ENCODE measurements around the gene SLC39A7.
A peak's percentile ranks its signal among the peaks of the same experiment; 100 is the strongest.

Gene SLC39A7

GRCh38 chr6:33192105-33192646 lies 8.5 kb upstream of the SLC39A7 start, which contains the start of gene COL11A2:
Gene COL11A2 (minus strand): TSS chr6:33192467. CDS start chr6:33192240, 227 bp downstream.
- DNase-seq, result peak; percentile 22 to 44

DNA sequence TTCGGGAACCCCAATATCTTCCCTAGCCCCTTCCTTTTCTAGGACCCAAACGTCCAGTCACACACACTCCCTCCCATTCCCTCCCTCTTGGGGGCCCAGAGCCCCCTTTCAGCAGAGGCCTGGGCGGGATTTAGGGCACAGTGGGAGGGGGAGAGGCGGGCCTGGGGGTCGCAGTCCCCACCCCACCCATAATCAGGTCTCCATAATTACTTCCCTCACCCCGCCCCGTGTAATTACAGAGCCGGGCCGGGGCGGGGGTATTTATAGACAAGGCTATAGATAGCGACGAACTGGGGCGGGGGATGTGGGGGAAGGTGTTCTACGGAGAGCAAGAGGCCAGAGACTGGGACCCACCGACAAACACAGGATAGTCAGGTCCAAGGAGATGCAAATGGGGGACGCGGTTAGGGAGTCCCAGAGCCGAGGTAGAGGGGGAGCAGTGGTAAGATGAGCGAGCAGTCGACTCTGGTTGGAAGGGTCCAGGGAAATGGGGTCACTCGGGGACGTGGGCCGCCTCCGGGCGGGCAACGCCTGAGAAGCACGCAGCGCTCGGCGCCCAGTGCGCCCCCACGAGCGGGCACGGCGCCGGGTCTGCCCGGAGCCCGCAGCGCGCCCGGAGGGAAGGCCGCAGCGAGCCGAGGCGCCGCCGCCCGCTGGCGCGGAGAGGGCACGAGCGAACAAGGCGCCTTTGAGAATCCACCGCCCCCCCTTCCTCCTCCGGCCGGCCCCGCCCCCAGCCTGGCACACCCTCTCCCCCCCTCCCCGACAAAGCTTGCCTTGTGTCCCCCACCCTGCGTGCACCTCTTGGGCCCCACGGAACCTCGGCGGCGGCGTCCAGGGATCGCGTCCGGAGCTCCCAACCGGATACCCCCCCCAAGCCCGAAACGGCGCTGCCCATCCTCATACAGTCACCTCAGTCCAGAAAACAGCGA lies 7.7 kb upstream of the SLC39A7 start:
- peak in 1 of 2 donors; percentile 34 for DNase-seq

GRCh38 chr6:33193619-33194018 lies 7.0 kb upstream of the SLC39A7 start:
- no peak for DNase-seq

GRCh38 chr6:33194431-33194979 lies 6.2 kb upstream of the SLC39A7 start:
- DNase-seq, result no peak

GRCh38 chr6:33195304-33196165 lies 5.1 kb upstream of the SLC39A7 start:
- DNase-seq, result no peak

- DNase-seq, result peak; percentile 39 to 72
These were observed 3.1 kb upstream of the SLC39A7 start for GRCh38 chr6:33197431-33198048.

- no peak for DNase-seq
These were observed 2.4 kb upstream of the SLC39A7 start for GRCh38 chr6:33198159-33198852.

DNA sequence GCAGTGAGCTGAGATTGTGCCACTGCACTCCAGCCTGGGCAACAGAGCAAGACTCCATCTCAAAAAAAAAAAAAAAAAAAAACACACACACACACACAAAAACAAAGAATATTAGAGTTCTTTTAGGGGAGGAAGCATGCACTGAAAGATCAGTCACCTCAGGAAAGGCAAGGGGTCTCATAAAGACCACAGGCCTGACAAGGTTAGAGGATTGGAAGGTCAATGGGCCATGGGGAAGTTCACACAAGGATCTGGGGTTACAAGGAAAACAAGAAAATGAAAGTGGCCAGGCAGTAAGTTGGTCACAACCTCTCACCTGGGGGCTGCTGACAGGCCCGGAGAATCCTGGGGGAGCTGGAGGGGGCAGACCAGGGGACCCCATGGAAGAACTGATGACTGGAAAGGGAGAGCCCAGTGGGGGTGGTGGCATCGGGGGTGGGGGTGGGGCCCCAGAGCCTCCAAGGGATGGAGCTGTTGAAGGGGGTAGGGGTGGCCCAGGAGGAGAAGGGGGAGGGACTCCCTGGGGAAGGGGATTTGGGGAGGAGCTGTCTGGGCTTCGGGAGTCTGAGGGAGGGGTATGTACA lies 1.7 kb upstream of the SLC39A7 start:
- no peak for DNase-seq

DNA sequence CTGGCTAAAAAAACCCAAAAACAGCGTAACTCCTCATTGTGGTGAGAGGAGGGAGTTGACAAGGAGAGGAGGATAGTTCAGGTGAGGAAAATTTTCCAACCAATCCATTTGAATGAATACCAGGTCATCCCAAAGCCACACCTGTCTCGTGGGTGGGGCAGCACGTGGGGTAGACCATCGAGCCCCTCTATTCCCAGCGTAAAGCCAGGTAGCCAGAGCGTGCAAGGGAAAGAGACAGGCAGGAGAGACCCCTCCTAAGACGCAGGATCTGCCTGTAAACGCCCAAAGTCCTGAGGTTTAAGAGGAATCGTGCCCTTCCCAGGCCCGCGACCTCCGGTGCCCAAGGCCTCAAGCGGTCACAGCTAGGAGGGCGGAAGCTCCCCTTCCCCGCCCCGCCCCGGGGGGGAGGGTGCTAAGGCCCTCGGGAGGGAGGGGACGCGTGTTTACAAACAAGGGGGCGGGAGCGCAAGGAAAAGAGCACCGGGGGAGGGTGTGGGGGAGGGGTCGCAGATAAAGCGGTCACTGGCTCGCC lies 914 bp upstream of the SLC39A7 start:
- DNase-seq, result peak; percentile 70 to 78

DNA sequence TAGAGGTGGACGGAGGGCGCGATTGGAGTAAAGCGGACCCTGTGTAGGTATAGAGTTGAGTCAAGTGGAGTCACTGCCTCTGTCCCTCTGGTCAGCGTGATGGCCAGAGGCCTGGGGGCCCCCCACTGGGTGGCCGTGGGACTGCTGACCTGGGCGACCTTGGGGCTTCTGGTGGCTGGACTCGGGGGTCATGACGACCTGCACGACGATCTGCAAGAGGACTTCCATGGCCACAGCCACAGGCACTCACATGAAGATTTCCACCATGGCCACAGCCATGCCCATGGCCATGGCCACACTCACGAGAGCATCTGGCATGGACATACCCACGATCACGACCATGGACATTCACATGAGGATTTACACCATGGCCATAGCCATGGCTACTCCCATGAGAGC lies 479 bp downstream of the SLC39A7 start:
- no peak for DNase-seq

DNA sequence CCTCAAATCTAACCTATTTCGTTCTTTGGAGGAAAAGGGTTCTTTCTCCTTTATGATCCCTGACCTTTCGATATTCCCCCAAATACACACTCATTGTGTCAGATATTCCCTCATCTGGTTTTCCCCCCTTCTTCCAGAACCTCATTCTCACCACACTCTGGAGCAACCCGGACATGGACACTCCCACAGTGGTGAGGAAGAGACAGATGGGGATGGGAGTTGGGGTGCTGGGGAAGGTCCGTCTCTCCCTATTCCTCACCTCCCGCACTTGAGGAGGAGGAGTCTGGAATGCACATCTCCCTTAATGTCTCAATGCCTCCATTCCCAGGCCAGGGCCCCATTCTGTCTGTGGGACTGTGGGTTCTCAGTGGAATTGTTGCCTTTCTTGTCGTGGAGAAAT lies 1.3 kb downstream of the SLC39A7 start:
- no peak for DNase-seq

GRCh38 chr6:33202799-33203198 lies 2.1 kb downstream of the SLC39A7 start:
- DNase-seq, result no peak

- no peak for DNase-seq
These were observed 2.9 kb downstream of the SLC39A7 start for GRCh38 chr6:33203443-33204164.

DNA sequence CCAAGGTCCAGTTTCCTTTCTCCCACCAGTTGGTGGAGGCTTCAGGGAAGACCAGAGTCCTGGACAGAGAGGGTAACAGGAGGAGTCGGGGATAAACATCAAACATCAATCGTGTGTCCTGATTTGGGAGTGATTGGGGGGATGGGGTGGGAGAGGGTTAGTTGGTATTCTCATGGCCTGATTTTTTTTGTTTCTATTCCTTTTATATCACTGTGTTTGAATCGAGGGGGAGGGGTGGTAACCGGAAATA lies 3.4 kb downstream of the SLC39A7 start:
- no peak for DNase-seq

DNA sequence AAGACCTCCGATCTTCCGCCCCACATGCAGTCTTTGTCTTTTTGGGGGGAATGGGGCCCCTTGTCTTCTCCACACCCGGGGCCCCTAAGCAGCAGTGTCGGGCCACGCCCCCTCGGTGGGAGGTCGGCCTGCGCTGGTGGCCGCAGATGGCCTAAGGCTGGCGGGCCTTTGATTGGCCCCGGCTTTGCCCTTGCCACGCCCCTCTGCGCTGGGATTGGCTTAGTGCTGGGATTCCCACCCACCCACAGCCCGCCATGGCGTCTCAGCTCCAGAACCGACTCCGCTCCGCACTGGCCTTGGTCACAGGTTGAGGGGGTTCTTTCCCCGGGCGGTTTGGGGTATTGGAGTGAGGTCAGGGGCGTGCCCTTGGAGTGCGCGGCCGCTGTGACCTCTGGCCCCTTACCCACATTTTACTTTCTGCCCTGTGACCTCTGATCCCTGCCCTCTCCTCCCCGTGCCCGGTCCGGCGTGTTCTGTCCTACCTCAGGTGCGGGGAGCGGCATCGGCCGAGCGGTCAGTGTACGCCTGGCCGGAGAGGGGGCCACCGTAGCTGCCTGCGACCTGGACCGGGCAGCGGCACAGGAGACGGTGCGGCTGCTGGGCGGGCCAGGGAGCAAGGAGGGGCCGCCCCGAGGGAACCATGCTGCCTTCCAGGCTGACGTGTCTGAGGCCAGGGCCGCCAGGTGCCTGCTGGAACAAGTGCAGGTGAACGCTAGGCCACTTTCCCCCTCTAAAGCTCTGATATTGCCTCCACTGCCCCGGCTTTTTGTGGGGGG lies 3.9 kb downstream of the SLC39A7 start, which contains the start of gene HSD17B8:
HSD17B8 (plus strand) TSS at position 241 of the 776 bp plus-strand sequence; CDS start at position 255, 14 bp downstream.
- DNase-seq, result peak; percentile 90 to 94

- DNase-seq, result no peak
These were observed 4.7 kb downstream of the SLC39A7 start for GRCh38 chr6:33205191-33206026.

DNA sequence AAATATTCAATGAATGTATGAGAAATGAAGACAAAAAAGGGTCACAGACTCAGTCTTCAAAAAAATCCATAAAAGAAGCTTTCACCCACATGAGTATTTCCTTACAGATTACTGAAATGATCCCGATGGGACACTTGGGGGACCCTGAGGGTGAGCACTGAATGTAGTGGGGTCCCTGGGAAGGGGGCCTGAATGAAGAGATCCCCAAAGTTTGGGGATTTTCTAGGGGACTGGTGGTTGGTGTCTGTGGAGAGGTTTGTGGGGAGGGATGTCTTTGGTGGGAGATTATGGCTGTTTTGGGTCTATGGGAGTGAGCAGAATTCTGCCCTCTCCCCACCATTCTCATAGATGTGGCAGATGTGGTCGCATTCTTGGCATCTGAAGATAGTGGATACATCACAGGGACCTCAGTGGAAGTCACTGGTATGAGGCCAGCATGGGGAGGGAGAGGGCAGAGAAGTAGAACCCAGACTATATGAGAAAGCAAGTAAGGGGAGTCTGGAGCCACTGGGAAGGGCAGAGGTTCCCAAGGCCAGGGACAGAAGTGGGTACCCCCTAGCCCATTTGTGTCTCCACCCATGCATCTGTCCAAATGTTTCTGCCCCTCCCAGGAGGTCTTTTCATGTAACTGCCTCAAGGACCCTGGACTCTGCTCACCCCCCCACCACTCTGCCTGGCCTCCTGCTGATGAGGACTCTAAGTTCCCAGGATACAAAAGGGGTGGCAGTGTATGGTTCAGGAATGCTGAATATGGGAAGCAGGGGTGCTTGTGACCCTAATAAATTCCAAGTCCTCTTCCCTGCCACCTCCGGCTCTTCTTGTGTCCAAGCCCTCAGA lies 5.6 kb downstream of the SLC39A7 start:
- DNase-seq, result no peak

Data from CD4-positive, alpha-beta T cell treated with Interferon alpha-2 for 1 hour (primary cell).